ENCODE measurements around the gene CHST7. TPM values are rescaled to one million over a fixed set of nuclear protein-coding genes. Genes with fewer than 3 reads are reported as not detected.
"Not testable (repeated sequence)": the region's sequence is repeated elsewhere in the genome, so short reads cannot be mapped to it uniquely, and the experiment has no call there.

CHST7 gene, protein sequence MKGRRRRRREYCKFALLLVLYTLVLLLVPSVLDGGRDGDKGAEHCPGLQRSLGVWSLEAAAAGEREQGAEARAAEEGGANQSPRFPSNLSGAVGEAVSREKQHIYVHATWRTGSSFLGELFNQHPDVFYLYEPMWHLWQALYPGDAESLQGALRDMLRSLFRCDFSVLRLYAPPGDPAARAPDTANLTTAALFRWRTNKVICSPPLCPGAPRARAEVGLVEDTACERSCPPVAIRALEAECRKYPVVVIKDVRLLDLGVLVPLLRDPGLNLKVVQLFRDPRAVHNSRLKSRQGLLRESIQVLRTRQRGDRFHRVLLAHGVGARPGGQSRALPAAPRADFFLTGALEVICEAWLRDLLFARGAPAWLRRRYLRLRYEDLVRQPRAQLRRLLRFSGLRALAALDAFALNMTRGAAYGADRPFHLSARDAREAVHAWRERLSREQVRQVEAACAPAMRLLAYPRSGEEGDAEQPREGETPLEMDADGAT
- 1 to 10 TPM in 3 of 6 donors, under 1 TPM in 3; 0.88 to 2.4 (median 1.0) TPM for polyA plus RNA-seq (ENCODE audit: low read depth in 6 of 6)

- Mint-ChIP-seq H3K9me3 (peaks cover 0 to 2% (median 0%) of the 10 kb centered on the region in 7 donors), H3K36me3 (no peaks in the 10 kb centered on the region), H3K27ac (peak within 1 kb of the TSS; percentile 10 to 87 (median 74)), H3K4me1 (peaks cover 22 to 32% (median 29%) of the 10 kb centered on the region in 3 donors), H3K4me3 (peak within 1 kb of the TSS; percentile 74 to 91 (median 85)), H3K27me3 (peaks cover 0 to 8% (median 5%) of the 10 kb centered on the region in 3 donors)
- peak; percentile 53 for DNase-seq
- peak; percentile 56 to 57 for ATAC-seq (ENCODE audit: low read depth in 2 of 2)
Measured at GRCh38 chrX:46573331-46573891, at the start of gene CHST7. TSS of gene CHST7 (plus strand) at chrX:46573765. CDS start at chrX:46573932, 167 bp downstream.

- not testable (repeated sequence) for H3K9me3 Mint-ChIP-seq; H3K4me1 Mint-ChIP-seq; H3K36me3 Mint-ChIP-seq; DNase-seq; H3K27ac Mint-ChIP-seq; H3K4me3 Mint-ChIP-seq; H3K27me3 Mint-ChIP-seq; ATAC-seq (ENCODE audit: low read depth in 2 of 2)
Measured at GRCh38 chrX:46528640-46529039, 44.9 kb upstream of the CHST7 start.

DNA sequence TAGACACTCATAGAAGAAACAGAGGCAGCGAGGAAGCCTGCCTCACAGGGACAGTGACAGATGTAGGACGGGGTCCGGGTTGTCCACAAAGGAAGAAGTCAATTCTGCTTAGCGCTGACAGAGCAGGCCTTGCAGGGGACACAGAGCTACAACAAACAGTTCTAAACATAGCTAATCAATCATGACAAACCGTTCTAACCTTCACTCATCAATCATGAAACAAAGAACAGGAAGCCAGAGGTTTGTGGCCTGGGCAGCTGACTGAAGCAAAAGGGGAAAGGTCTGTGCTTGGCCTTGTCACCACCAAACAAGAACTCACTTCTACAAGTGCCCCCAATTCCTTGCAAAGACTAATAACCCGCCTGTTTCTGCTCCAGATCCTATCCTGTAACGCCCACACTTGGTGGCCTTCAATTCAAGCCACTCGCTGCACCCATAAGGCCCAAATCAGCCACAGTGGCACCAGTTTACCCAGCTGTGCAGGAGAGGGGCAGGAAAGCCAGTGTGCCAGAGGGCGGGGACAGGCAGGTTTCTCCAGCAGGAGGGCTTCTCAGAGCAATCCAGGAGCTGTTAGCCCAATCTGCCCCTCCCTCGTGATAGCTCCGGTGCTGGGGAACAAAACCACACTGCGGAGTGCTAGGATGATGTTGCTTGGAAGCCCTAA, 43.7 kb upstream of the CHST7 start:
- not testable (repeated sequence) for H3K4me1 Mint-ChIP-seq, H3K9me3 Mint-ChIP-seq, H3K4me3 Mint-ChIP-seq, H3K27me3 Mint-ChIP-seq, H3K36me3 Mint-ChIP-seq, DNase-seq
- ATAC-seq (ENCODE audit: low read depth in 2 of 2): peak in 1 of 2 donors; percentile 40
- peak overlapping the region in 1 of 6 donors; percentile 64 for H3K27ac Mint-ChIP-seq

DNA sequence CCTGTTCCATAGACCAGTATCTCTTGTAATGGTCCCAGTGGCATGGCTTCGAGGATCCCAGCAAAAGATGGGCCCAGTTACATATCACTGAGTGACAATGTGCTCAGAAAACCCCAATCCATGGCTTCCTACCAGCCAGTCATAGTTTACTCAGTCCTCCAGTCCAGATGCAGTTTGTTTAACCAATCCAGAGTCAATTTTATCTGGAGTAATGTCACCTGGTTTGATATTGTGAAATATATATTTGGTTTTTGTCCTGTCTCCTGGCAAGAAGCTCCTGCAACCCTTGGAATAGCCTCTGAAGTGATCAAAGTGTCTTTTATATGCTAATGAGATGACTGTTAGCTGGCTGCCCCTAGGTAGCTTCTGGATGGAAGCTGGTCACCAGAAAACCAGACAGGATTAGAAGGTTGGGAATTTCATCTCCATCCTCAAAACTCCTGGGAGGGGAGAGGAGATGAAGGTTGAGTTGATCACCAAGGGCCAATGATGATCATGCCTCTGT, 43.1 kb upstream of the CHST7 start:
- not testable (repeated sequence) for H3K27me3 Mint-ChIP-seq; ATAC-seq (ENCODE audit: low read depth in 2 of 2); H3K4me1 Mint-ChIP-seq; H3K36me3 Mint-ChIP-seq; H3K27ac Mint-ChIP-seq; DNase-seq; H3K4me3 Mint-ChIP-seq; H3K9me3 Mint-ChIP-seq

DNA sequence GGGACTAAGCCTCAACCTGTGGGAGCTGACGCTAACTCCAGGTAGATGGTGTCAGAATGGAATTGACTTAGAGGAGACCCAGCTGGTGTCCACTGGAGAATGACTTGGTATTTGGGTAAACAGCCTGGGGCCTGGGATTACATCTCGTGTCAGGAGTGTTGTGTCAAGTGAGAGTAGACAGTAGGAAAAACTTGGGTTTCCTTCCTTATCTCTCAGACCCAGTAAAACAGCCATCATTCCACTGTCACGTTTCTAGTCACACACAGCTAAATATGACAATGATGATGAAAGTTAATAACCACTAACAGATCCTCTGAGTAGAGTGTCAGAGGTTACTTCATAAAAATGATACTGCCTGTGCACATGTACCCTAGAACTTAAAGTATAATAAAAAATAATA, 42.1 kb upstream of the CHST7 start:
- Mint-ChIP-seq H3K36me3 (no peaks in the 10 kb centered on the region), H3K4me3 (no peak overlapping the region), H3K4me1 (no peaks in the 10 kb centered on the region), H3K27ac (no peak overlapping the region), H3K27me3 (no peaks in the 10 kb centered on the region), H3K9me3 (no peaks in the 10 kb centered on the region)
- no peak for DNase-seq
- no peak for ATAC-seq (ENCODE audit: low read depth in 2 of 2)

DNA sequence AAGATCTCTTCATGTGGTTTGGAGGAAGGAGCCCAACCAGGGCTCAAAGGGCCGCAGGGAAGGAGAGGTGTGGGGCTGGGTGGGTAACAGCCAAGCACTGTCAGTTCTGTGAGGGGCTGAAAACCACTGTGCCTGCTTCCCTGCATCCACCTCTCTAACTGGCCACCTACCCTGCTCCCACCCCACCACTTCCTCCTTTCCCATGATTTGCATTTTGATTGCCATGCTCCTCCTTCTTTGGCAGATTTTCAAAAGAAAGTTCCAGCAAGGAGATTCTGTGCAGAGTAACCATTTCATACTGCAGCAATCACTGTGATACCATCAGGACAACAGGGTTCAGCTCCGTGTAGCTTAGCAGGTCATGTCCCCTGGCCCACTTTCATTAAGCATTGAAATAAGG, 30.1 kb upstream of the CHST7 start:
- Mint-ChIP-seq H3K4me1 (peaks cover 5 to 25% (median 16%) of the 10 kb centered on the region in 3 donors), H3K36me3 (no peaks in the 10 kb centered on the region), H3K27me3 (no peaks in the 10 kb centered on the region), H3K4me3 (peak overlapping the region in 2 of 8 donors; percentile 54 to 56), H3K27ac (no peak overlapping the region), H3K9me3 (no peaks in the 10 kb centered on the region)
- DNase-seq (no peak), ATAC-seq (ENCODE audit: low read depth in 2 of 2) (no peak)

DNA sequence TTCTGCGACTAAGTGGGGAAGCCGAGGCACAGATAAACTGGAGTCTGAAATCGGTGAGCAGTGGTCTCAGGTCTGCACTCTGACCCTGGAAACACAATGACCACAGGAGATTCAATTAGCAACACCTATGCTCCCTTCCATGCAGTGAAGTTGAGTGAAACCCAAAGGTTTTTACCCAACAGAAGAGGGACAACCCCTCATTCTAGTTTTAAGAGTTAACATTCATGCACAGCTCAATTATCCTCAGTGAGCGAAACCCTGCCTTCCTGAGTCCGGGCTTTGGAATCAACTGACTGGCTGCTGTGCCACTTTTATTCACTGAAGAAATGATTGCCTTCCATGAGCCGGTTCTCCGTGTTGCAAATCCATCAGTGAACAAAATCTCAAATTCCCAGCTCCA, 29.0 kb upstream of the CHST7 start:
- not testable (repeated sequence) for H3K27me3 Mint-ChIP-seq; H3K9me3 Mint-ChIP-seq; H3K36me3 Mint-ChIP-seq; DNase-seq; ATAC-seq (ENCODE audit: low read depth in 2 of 2)
- Mint-ChIP-seq H3K4me3 (peak overlapping the region; percentile 87 to 98 (median 97)), H3K27ac (peak overlapping the region; percentile 12 to 99 (median 92)), H3K4me1 (peaks cover 5 to 25% (median 16%) of the 10 kb centered on the region in 3 donors)

- Mint-ChIP-seq H3K4me3 (peak within 1 kb of the TSS; percentile 87 to 98 (median 97)), H3K36me3 (no peaks in the 10 kb centered on the region), H3K4me1 (peaks cover 5 to 25% (median 16%) of the 10 kb centered on the region in 3 donors), H3K27me3 (no peaks in the 10 kb centered on the region), H3K27ac (peak within 1 kb of the TSS; percentile 90 to 99 (median 94)), H3K9me3 (no peaks in the 10 kb centered on the region)
- DNase-seq (peak; percentile 92), ATAC-seq (ENCODE audit: low read depth in 2 of 2) (peak; percentile 91 to 92)
Measured at GRCh38 chrX:46545111-46546005, 28.2 kb upstream of the CHST7 start, which contains the start of gene ZNF674. TSS of gene ZNF674 (minus strand) at chrX:46545421. CDS start at chrX:46542087, 3,334 bp downstream.

DNA sequence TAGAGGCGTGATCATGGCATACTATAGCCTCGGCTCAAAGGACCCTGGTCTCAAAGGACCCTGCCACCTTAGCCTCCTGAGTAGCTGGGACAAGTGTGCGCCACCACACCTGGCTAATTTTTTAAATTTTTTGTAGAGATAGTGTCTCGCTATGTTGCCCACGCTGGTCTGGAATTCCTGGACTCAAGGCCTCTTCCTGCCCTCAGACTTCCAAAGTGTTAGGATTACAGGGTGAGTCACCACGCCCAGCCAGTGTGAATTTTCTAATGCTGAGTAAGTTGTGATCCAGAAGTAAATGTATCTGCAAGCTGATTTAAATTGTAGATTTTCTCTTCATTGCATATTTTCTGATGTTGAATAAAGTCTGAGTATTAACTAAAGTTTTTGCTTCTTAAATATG, 25.7 kb upstream of the CHST7 start:
- Mint-ChIP-seq H3K27me3 (no peaks in the 10 kb centered on the region), H3K4me3 (no peak overlapping the region), H3K4me1 (peaks cover 5 to 25% (median 16%) of the 10 kb centered on the region in 3 donors), H3K9me3 (no peaks in the 10 kb centered on the region), H3K27ac (no peak overlapping the region), H3K36me3 (no peaks in the 10 kb centered on the region)
- DNase-seq (no peak), ATAC-seq (ENCODE audit: low read depth in 2 of 2) (no peak)

- peaks cover 5 to 14% (median 11%) of the 10 kb centered on the region in 3 donors for H3K4me1 Mint-ChIP-seq
- H3K36me3 Mint-ChIP-seq: no peaks in the 10 kb centered on the region
- ATAC-seq (ENCODE audit: low read depth in 2 of 2) (no peak), DNase-seq (no peak)
- no peak overlapping the region for H3K27ac Mint-ChIP-seq
- H3K27me3 Mint-ChIP-seq: no peaks in the 10 kb centered on the region
- peak overlapping the region in 1 of 8 donors; percentile 29 for H3K4me3 Mint-ChIP-seq
- H3K9me3 Mint-ChIP-seq: no peaks in the 10 kb centered on the region
Measured at GRCh38 chrX:46549914-46550313, 23.7 kb upstream of the CHST7 start.

- Mint-ChIP-seq H3K36me3 (no peaks in the 10 kb centered on the region), H3K27me3 (no peaks in the 10 kb centered on the region), H3K4me1 (peaks cover 0 to 4% (median 2%) of the 10 kb centered on the region in 3 donors), H3K27ac (no peak overlapping the region), H3K4me3 (no peak overlapping the region), H3K9me3 (no peaks in the 10 kb centered on the region)
- ATAC-seq (ENCODE audit: low read depth in 2 of 2) (no peak), DNase-seq (no peak)
Measured at GRCh38 chrX:46551494-46552128, 22.0 kb upstream of the CHST7 start.

- Mint-ChIP-seq H3K27ac (no peak overlapping the region), H3K36me3 (peaks cover 0 to 8% of the 10 kb centered on the region in 2 donors), H3K9me3 (peaks cover 0 to 9% (median 0%) of the 10 kb centered on the region in 7 donors), H3K27me3 (peaks cover 8 to 14% (median 10%) of the 10 kb centered on the region in 3 donors), H3K4me3 (no peak overlapping the region), H3K4me1 (peaks cover 0 to 6% (median 0%) of the 10 kb centered on the region in 3 donors)
- DNase-seq (no peak), ATAC-seq (ENCODE audit: low read depth in 2 of 2) (no peak)
Measured at GRCh38 chrX:46553935-46554334, 19.6 kb upstream of the CHST7 start.

Data from naive B cell (primary cell).